Endothelial cell (in vitro differentiated cells): ENCODE results near the gene ERG. TPM values are rescaled to one million over a fixed set of nuclear protein-coding genes. Genes with fewer than 3 reads are reported as not detected.

Experiments used
- DNase-seq: peaks from one replicate; pipeline ENCODE4 v3.0.0; 2021; ENCODE audit warnings: low spot score
- H3K27ac Mint-ChIP-seq: one replicate; pipeline ENCODE4 v1.8.0; 2021; ENCODE audit warnings: mixed read lengths, inconsistent platforms; ENCODE audit not compliant: unreplicated experiment
- H3K27me3 Mint-ChIP-seq: one replicate; pipeline ENCODE4 v1.8.0; 2021; ENCODE audit warnings: mild to moderate bottlenecking, moderate library complexity, mixed read lengths, inconsistent platforms; ENCODE audit not compliant: unreplicated experiment
- H3K36me3 Mint-ChIP-seq: one replicate; pipeline ENCODE4 v1.8.0; 2021; ENCODE audit warnings: mild to moderate bottlenecking, low read depth, mixed read lengths, inconsistent platforms; ENCODE audit not compliant: unreplicated experiment
- H3K4me1 Mint-ChIP-seq: one replicate; pipeline ENCODE4 v1.8.0; 2021; ENCODE audit warnings: mild to moderate bottlenecking, mixed read lengths, inconsistent platforms; ENCODE audit not compliant: unreplicated experiment
- H3K4me3 Mint-ChIP-seq: one replicate; pipeline ENCODE4 v1.8.0; 2021; ENCODE audit warnings: mild to moderate bottlenecking, mixed read lengths, inconsistent platforms; ENCODE audit not compliant: unreplicated experiment
- H3K9me3 Mint-ChIP-seq: one replicate; pipeline ENCODE4 v1.8.0; 2021; ENCODE audit warnings: mixed read lengths, inconsistent platforms; ENCODE audit not compliant: unreplicated experiment
- total RNA-seq: library from RNA; stranded (reverse); fragmentation: NEBNext Ultra II Directional; extraction: Animal tissue kit (Norgen Biotek cat#: 25700); gene quantifications from one replicate; pipeline ENCODE4 v1.2.1, GENCODE V29; 2021; ENCODE audit not compliant: unreplicated experiment
- TF ChIP-seq, protein P1 (sequence below): fragments of 200-600 bp; sonication (generic); IDR thresholded peaks from one replicate; pipeline ENCODE4 v1.5.0; 2021; ENCODE audit warnings: antibody characterized with exemption; ENCODE audit not compliant: unreplicated experiment

Gene ERG
- total RNA-seq, 1 donor from 2014 or later = 133 TPM

GRCh38 chr21:38392661-38393060, 105.6 kb downstream of the ERG start:
- H3K27me3 Mint-ChIP-seq = peaks cover 7% of the 10 kb centered on the region
- H3K4me1 Mint-ChIP-seq = peaks cover 10% of the 10 kb centered on the region
- TF ChIP-seq, protein P1, sequence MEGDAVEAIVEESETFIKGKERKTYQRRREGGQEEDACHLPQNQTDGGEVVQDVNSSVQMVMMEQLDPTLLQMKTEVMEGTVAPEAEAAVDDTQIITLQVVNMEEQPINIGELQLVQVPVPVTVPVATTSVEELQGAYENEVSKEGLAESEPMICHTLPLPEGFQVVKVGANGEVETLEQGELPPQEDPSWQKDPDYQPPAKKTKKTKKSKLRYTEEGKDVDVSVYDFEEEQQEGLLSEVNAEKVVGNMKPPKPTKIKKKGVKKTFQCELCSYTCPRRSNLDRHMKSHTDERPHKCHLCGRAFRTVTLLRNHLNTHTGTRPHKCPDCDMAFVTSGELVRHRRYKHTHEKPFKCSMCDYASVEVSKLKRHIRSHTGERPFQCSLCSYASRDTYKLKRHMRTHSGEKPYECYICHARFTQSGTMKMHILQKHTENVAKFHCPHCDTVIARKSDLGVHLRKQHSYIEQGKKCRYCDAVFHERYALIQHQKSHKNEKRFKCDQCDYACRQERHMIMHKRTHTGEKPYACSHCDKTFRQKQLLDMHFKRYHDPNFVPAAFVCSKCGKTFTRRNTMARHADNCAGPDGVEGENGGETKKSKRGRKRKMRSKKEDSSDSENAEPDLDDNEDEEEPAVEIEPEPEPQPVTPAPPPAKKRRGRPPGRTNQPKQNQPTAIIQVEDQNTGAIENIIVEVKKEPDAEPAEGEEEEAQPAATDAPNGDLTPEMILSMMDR = no peak
- peaks cover 20% of the 10 kb centered on the region for H3K36me3 Mint-ChIP-seq
- H3K27ac Mint-ChIP-seq = no peak overlapping the region
- no peaks in the 10 kb centered on the region for H3K9me3 Mint-ChIP-seq
- DNase-seq = no peak
- H3K4me3 Mint-ChIP-seq = no peak overlapping the region

GRCh38 chr21:38389896-38390295, 108.4 kb downstream of the ERG start:
- peaks cover 10% of the 10 kb centered on the region for H3K4me1 Mint-ChIP-seq
- DNase-seq = no peak
- H3K36me3 Mint-ChIP-seq = peaks cover 12% of the 10 kb centered on the region
- H3K27ac Mint-ChIP-seq = no peak overlapping the region
- no peak overlapping the region for H3K4me3 Mint-ChIP-seq
- peaks cover 3% of the 10 kb centered on the region for H3K27me3 Mint-ChIP-seq
- no peaks in the 10 kb centered on the region for H3K9me3 Mint-ChIP-seq
- TF ChIP-seq, protein P1 = no peak

DNA sequence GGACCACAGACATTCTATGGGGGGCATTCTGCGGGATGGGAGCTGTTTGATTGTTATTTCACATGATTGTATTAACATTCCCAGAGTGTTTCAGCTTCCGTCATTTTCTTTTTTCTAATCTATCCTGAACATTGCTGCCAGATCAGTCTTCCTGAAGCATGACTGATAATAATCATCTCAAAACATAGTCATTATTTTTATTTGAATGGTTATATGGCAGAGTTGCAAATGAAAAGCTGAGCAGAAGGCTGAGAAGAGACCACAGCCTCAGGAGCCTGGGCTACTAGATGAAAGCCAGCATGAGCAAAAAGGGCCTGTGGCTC, 109.0 kb downstream of the ERG start:
- Mint-ChIP-seq H3K36me3 (peaks cover 13% of the 10 kb centered on the region), H3K9me3 (no peaks in the 10 kb centered on the region), H3K4me1 (peaks cover 10% of the 10 kb centered on the region), H3K27me3 (peaks cover 3% of the 10 kb centered on the region), H3K4me3 (no peak overlapping the region), H3K27ac (no peak overlapping the region)
- TF ChIP-seq, protein P1 = no peak
- no peak for DNase-seq

GRCh38 chr21:38388647-38389353, 109.5 kb downstream of the ERG start:
- peaks cover 3% of the 10 kb centered on the region for H3K27me3 Mint-ChIP-seq
- TF ChIP-seq, protein P1 = no peak
- H3K27ac Mint-ChIP-seq = no peak overlapping the region
- no peak for DNase-seq
- peaks cover 14% of the 10 kb centered on the region for H3K36me3 Mint-ChIP-seq
- H3K9me3 Mint-ChIP-seq = no peaks in the 10 kb centered on the region
- H3K4me1 Mint-ChIP-seq = peaks cover 10% of the 10 kb centered on the region
- no peak overlapping the region for H3K4me3 Mint-ChIP-seq

DNA sequence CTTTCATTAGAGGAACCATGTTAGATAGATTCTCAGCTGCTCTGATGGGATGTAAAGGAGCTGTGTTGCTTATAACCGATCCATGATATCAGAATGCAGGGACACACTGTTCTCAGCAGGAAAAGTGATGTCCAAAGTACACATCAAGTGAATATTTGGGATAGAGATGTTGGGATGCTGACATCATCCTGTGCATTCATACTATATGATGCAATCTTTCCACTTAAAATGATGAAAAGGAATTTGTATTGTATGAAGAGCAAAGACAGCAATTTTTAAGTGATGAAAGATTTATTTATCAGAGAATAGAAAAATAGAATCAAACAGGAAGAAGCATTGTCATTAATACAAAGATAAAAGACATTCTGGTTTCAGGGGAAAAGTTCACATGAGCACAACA, 110.1 kb downstream of the ERG start:
- H3K4me3 Mint-ChIP-seq = no peak overlapping the region
- DNase-seq = no peak
- H3K9me3 Mint-ChIP-seq = no peaks in the 10 kb centered on the region
- peaks cover 3% of the 10 kb centered on the region for H3K27me3 Mint-ChIP-seq
- H3K27ac Mint-ChIP-seq = no peak overlapping the region
- H3K4me1 Mint-ChIP-seq = peaks cover 10% of the 10 kb centered on the region
- peaks cover 16% of the 10 kb centered on the region for H3K36me3 Mint-ChIP-seq
- TF ChIP-seq, protein P1 = no peak
